ENCODE data around the gene ZNF518A.

- TF ChIP-seq CTCF (IDR thresholded peaks at IDR 0.05) (no peak), ZFX (IDR thresholded peaks at IDR 0.05; ENCODE audit: borderline replicate concordance) (no peak)
Measured at GRCh38 chr10:96107623-96108038, 22.5 kb upstream of the ZNF518A start.

Measured in 22Rv1 (cell line).